ENCODE data around the gene FGF19.
A peak's percentile ranks its signal among the peaks of the same experiment; 100 is the strongest.

FGF19 gene

DNA sequence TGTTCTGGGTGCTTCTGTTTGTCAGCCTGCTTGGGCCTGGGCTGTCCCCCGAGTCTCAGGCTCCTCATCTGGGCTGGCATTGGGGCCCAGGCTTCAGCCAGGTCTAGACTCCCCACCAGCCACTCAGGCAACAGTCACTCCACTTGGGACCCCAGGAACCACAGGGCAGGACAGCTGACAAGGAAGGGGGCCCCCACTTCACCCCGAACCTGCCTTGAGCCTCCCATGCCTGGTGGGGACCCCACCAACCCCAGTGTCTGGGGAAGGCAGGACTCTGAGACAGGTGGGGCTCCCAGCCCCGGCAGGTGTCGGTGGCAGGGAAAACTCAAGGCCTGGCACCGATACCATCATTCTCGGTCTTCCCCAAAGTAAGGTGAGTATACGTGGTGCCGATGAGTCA, 17.0 kb downstream of the FGF19 start:
- no peak overlapping the region for H3K27ac ChIP-seq
- TF ChIP-seq ZFX (IDR thresholded peaks at IDR 0.05; ENCODE audit: borderline replicate concordance) = no peak
- TF ChIP-seq, protein P1, sequence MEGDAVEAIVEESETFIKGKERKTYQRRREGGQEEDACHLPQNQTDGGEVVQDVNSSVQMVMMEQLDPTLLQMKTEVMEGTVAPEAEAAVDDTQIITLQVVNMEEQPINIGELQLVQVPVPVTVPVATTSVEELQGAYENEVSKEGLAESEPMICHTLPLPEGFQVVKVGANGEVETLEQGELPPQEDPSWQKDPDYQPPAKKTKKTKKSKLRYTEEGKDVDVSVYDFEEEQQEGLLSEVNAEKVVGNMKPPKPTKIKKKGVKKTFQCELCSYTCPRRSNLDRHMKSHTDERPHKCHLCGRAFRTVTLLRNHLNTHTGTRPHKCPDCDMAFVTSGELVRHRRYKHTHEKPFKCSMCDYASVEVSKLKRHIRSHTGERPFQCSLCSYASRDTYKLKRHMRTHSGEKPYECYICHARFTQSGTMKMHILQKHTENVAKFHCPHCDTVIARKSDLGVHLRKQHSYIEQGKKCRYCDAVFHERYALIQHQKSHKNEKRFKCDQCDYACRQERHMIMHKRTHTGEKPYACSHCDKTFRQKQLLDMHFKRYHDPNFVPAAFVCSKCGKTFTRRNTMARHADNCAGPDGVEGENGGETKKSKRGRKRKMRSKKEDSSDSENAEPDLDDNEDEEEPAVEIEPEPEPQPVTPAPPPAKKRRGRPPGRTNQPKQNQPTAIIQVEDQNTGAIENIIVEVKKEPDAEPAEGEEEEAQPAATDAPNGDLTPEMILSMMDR (IDR thresholded peaks at IDR 0.05) = no peak

DNA sequence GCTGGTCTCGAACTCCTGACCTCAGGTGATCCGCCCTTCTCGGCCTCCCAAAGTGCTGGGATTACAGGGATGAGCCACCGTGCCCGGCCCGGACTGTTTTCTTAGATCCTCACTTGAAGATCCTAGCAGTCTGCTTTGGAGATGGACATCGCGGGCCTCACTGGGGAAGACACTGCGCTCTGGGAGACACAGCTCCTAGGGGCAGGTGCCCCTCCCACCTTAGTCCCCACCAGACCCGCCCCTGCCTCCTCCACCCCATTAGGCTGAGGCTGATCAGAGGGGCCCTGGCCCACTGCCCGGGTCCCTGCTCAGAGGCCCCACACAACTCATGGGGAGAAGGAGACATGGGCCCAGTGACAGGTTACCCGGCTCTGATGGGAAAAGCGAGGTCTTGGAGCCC, 17.4 kb downstream of the FGF19 start:
- no peak overlapping the region for H3K27ac ChIP-seq
- TF ChIP-seq, protein P1 (IDR thresholded peaks at IDR 0.05) = no peak
- no peak for TF ChIP-seq ZFX (IDR thresholded peaks at IDR 0.05; ENCODE audit: borderline replicate concordance)

GRCh38 chr11:69685348-69685747, 18.5 kb downstream of the FGF19 start:
- no peak for TF ChIP-seq ZFX (IDR thresholded peaks at IDR 0.05; ENCODE audit: borderline replicate concordance)
- TF ChIP-seq, protein P1 (IDR thresholded peaks at IDR 0.05) = no peak

GRCh38 chr11:69684651-69685050, 19.2 kb downstream of the FGF19 start:
- H3K27ac ChIP-seq = no peak overlapping the region
- TF ChIP-seq, protein P1 (IDR thresholded peaks at IDR 0.05) = no peak
- TF ChIP-seq ZFX (IDR thresholded peaks at IDR 0.05; ENCODE audit: borderline replicate concordance) = no peak

More at GRCh38 chr11:69685348-69685747, 18.5 kb downstream of the FGF19 start:
- H3K27ac ChIP-seq = no peak overlapping the region

GRCh38 chr11:69683764-69684333, 20.0 kb downstream of the FGF19 start:
- TF ChIP-seq, protein P1 (IDR thresholded peaks at IDR 0.05) = peak; percentile 77
- no peak for TF ChIP-seq ZFX (IDR thresholded peaks at IDR 0.05; ENCODE audit: borderline replicate concordance)
- no peak overlapping the region for H3K27ac ChIP-seq

DNA sequence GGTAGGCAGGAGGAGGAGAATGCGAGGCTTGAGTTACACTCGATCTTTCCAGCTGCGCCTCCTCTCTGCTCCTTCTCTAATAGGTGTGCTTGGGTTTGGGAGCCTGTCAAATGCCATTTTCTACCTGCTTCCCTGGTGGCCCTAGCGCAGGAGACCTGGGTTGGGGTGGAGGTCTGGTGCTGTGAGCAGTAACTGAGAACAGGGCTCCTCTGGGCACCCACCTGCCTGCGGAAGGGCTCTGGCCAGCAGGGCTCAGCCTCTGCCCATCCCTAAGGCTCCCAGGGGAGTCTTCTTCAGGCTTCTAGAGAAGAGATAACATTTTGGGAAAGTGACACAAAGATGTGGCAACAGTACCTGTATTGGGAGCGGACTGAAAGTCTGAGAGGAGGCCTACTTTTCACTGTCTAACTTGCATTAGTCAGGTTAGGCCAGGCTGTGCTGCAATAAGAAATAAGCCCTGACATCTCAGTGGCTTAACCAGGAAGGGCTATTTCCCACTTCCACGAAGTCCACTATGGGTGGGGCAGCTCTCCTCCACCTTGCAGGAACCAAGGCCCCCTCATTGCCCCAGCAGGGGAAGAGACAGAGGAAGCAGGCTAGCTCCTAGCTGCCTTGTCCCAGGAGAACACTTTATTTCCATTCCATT, 21.0 kb downstream of the FGF19 start:
- no peak overlapping the region for H3K27ac ChIP-seq
- no peak for TF ChIP-seq ZFX (IDR thresholded peaks at IDR 0.05; ENCODE audit: borderline replicate concordance)
- TF ChIP-seq, protein P1 (IDR thresholded peaks at IDR 0.05) = no peak

GRCh38 chr11:69682221-69682620, 21.6 kb downstream of the FGF19 start:
- TF ChIP-seq ZFX (IDR thresholded peaks at IDR 0.05; ENCODE audit: borderline replicate concordance) = no peak
- TF ChIP-seq, protein P1 (IDR thresholded peaks at IDR 0.05) = no peak
- H3K27ac ChIP-seq = no peak overlapping the region

Measured in 22Rv1 (cell line).